SK-N-SH (cell line): Measurements from ENCODE around the gene PCED1B. TPM values are rescaled to one million over a fixed set of nuclear protein-coding genes. Genes with fewer than 3 reads are reported as not detected.

Source experiments
- CTCF ChIA-PET: fragments of 300-600, 350-600 bp; formaldehyde crosslinking; extraction: SDS; loops from one replicate; lab custom pipeline; 2021; lab: Yijun Ruan, JAX
- POLR2A ChIA-PET: fragments of 350-600 bp; sonication (Branson Sonifier 250); formaldehyde crosslinking; extraction: SDS; loops from one replicate; lab custom pipeline; 2020; ENCODE audit warnings: antibody characterized with exemption, inconsistent platforms; lab: Yijun Ruan, JAX
- DNase-seq: peaks from one replicate; pipeline ENCODE4 v3.0.0; 2012
- H2AFZ ChIP-seq: fragments of 200-600 bp; sonication (generic); 2 replicates; pipeline ENCODE4 v1.8.1; 2016; ENCODE audit warnings: antibody characterized with exemption, mild to moderate bottlenecking, low read depth
- H3F3A ChIP-seq: fragments of 200-600 bp; sonication (generic); replicated peaks from 2 replicates; pipeline ENCODE3; 2016; ENCODE audit warnings: antibody characterized with exemption, mild to moderate bottlenecking; ENCODE audit not compliant: insufficient read depth
- H3K27ac ChIP-seq, 2 experiments: fragments of 200-500 bp in 1 of 2; fragments of 200-600 bp in 1 of 2; sonication (Bioruptor generic) in 1 of 2; sonication (generic), shearing (Covaris generic) in 1 of 2; 2 replicates each; pipeline versions ENCODE4 v1.5.1 to v1.6.1; 2014 to 2016; ENCODE audit warnings: low read depth in 2 of 2, inconsistent platforms in 1 of 2, low read length in 1 of 2, mild to moderate bottlenecking in 1 of 2, mixed read lengths in 1 of 2
- H3K27me3 ChIP-seq: fragments of 200-600 bp; sonication (generic), shearing (Covaris generic); 2 replicates; pipeline ENCODE4 v1.6.1; 2016; ENCODE audit warnings: mixed run types; ENCODE audit not compliant: insufficient read depth
- H3K36me3 ChIP-seq, 2 experiments: fragments of 200-500 bp in 1 of 2; fragments of 200-600 bp in 1 of 2; sonication (Bioruptor generic) in 1 of 2; sonication (generic) in 1 of 2; replicated peaks in 1 of 2; 2 replicates each; pipeline versions ENCODE3 to v1.5.1; 2014 to 2016; ENCODE audit warnings: low read length in 1 of 2, mild to moderate bottlenecking in 1 of 2; ENCODE audit not compliant: insufficient read depth in 2 of 2, control insufficient read depth in 1 of 2
- H3K4me1 ChIP-seq, 2 experiments: fragments of 200-500 bp in 1 of 2; fragments of 200-600 bp in 1 of 2; sonication (Bioruptor generic) in 1 of 2; sonication (generic), shearing (Covaris generic) in 1 of 2; 2 replicates each; pipeline versions ENCODE4 v1.5.1 to v1.6.1; 2014 to 2016; ENCODE audit warnings: low read depth in 1 of 2, low read length in 1 of 2, mixed run types in 1 of 2; ENCODE audit not compliant: insufficient read depth in 2 of 2, control insufficient read depth in 1 of 2
- H3K4me2 ChIP-seq: fragments of 200-600 bp; sonication (generic), shearing (Covaris generic); 2 replicates; pipeline ENCODE4 v1.6.1; 2017; ENCODE audit warnings: mixed run types
- H3K4me3 ChIP-seq, 2 experiments: fragments of 200-500 bp in 1 of 2; fragments of 200-600 bp in 1 of 2; sonication (Bioruptor generic) in 1 of 2; sonication (generic), shearing (Covaris generic) in 1 of 2; 2 replicates each; pipeline versions ENCODE4 v1.5.1 to v1.8.1; 2014 to 2016; ENCODE audit warnings: low read depth in 2 of 2, inconsistent platforms in 1 of 2, low read length in 1 of 2, mild to moderate bottlenecking in 1 of 2, mixed read lengths in 1 of 2, moderate library complexity in 1 of 2
- H3K79me2 ChIP-seq: fragments of 200-600 bp; sonication (generic); 2 replicates; pipeline ENCODE4 v1.8.1; 2017; ENCODE audit warnings: mild to moderate bottlenecking; ENCODE audit not compliant: insufficient read depth
- H3K9ac ChIP-seq: fragments of 200-600 bp; sonication (generic); 2 replicates; pipeline ENCODE4 v1.6.1; 2017; ENCODE audit warnings: mixed run types
- H3K9me2 ChIP-seq: fragments of 200-600 bp; sonication (generic); 2 replicates; pipeline ENCODE4 v1.6.1; 2017; ENCODE audit warnings: mixed run types
- H3K9me3 ChIP-seq: fragments of 200-600 bp; sonication (generic); 2 replicates; pipeline ENCODE4 v1.6.1; 2017; ENCODE audit warnings: mixed run types, mild to moderate bottlenecking, moderate library complexity
- H4K20me1 ChIP-seq: fragments of 200-600 bp; sonication (generic); 2 replicates; pipeline ENCODE4 v1.6.1; 2017; ENCODE audit warnings: mild to moderate bottlenecking, mixed run types; ENCODE audit not compliant: insufficient read depth
- CTCF ChIP-seq: fragments of 200-600 bp; sonication (generic); IDR thresholded peaks from 2 replicates; pipeline ENCODE4 v1.6.1; 2017; ENCODE audit warnings: antibody characterized with exemption, mild to moderate bottlenecking, moderate library complexity
- EP300 ChIP-seq, 2 experiments: IDR thresholded peaks; 2 replicates each; pipeline versions ENCODE4 v1.4.0 to v1.6.1; 2012; ENCODE audit warnings: borderline replicate concordance in 1 of 2, low read depth in 1 of 2, low read length in 1 of 2
- EZH2phosphoT487 ChIP-seq: fragments of 200-600 bp; sonication (generic); IDR thresholded peaks from 2 replicates; pipeline ENCODE4 v1.6.1; 2017; ENCODE audit warnings: low read depth, mixed run types, mild to moderate bottlenecking, antibody characterized with exemption, moderate library complexity, borderline replicate concordance
- FOSL2 ChIP-seq: IDR thresholded peaks from 2 replicates; pipeline ENCODE4 v1.4.0; 2012; ENCODE audit warnings: low read depth, mild to moderate bottlenecking, moderate library complexity, borderline replicate concordance
- FOXJ3 ChIP-seq: sonication (generic); formaldehyde crosslinking; IDR thresholded peaks from 2 replicates; pipeline ENCODE4 v1.5.1; 2020; ENCODE audit warnings: mild to moderate bottlenecking, missing genetic modification reagents
- FOXM1 ChIP-seq: IDR thresholded peaks from 2 replicates; pipeline ENCODE4 v1.4.0; 2012; ENCODE audit warnings: low read depth, mild to moderate bottlenecking
- GATA2 ChIP-seq: sonication (generic); formaldehyde crosslinking; IDR thresholded peaks from 2 replicates; pipeline ENCODE4 v1.5.0; 2020; ENCODE audit warnings: mild to moderate bottlenecking, missing genetic modification reagents
- MXI1 ChIP-seq: IDR thresholded peaks from 2 replicates; pipeline ENCODE4 v1.6.1; 2012; ENCODE audit warnings: mild to moderate bottlenecking, low read depth, low read length, improper control_type of control experiment
- PBX3 ChIP-seq: IDR thresholded peaks from 2 replicates; pipeline ENCODE4; 2012
- POLR2AphosphoS5 ChIP-seq: IDR thresholded peaks from 2 replicates; pipeline ENCODE4 v1.6.1; 2012; ENCODE audit warnings: low read depth, low read length
- REST ChIP-seq: IDR thresholded peaks from 2 replicates; pipeline ENCODE4 v1.6.1; 2012; ENCODE audit warnings: mild to moderate bottlenecking, low read depth, low read length, moderate library complexity
- RFX5 ChIP-seq: IDR thresholded peaks from 2 replicates; pipeline ENCODE4 v1.6.1; 2012; ENCODE audit warnings: mild to moderate bottlenecking, improper control_type of control experiment, low read length
- RXRA ChIP-seq: IDR thresholded peaks from 2 replicates; pipeline ENCODE4 v1.4.0; 2012; ENCODE audit warnings: low read depth, mild to moderate bottlenecking, borderline replicate concordance
- TAF1 ChIP-seq: IDR thresholded peaks from 2 replicates; pipeline ENCODE4 v1.6.1; 2012; ENCODE audit warnings: low read depth, mild to moderate bottlenecking, low read length, moderate library complexity, borderline replicate concordance
- TCF12 ChIP-seq: IDR thresholded peaks from 2 replicates; pipeline ENCODE4 v1.4.0; 2012
- TEAD4 ChIP-seq: IDR thresholded peaks from 2 replicates; pipeline ENCODE4 v1.4.0; 2012; ENCODE audit warnings: mild to moderate bottlenecking, borderline replicate concordance; ENCODE audit not compliant: insufficient read depth
- YY1 ChIP-seq: IDR thresholded peaks from 2 replicates; pipeline ENCODE4 v1.4.0; 2012; ENCODE audit warnings: low read depth, mild to moderate bottlenecking
- WGBS: methylation state at CpG from one replicate; pipeline ENCODE4 v1.1.6; 2017; ENCODE audit warnings: low lambda C conversion rate; 5-methylcytosine and 5-hydroxymethylcytosine counted together
- polyA plus RNA-seq, 3 experiments: library from polyadenylated mRNA; depleted of rRNA; stranded (reverse); fragments of >200 nt; gene quantifications; 2 replicates each; pipeline ENCODE4 v1.2.3, GENCODE V29; 2012

The PCED1B gene
- polyA plus RNA-seq, 1 of the 3 experiments (the other 2 are of a cell fraction), result 0.21 TPM

GRCh38 chr12:47184229-47184628 lies 104.8 kb downstream of the PCED1B start:
- Histone ChIP-seq H3K4me1 (0 out of 4 replicates have a peak, but pooled peaks cover 0 to 4% of the 10 kb centered on the region in 2 experiments), H3K9me3 (no peaks in the 10 kb centered on the region), H3K27me3 (peaks cover 10% of the 10 kb centered on the region), H3K9me2 (no peaks in the 10 kb centered on the region), H3K79me2 (no peaks in the 10 kb centered on the region), H3K4me3 (no peak overlapping the region), H3K27ac (no peak overlapping the region), H2AFZ (no peak overlapping the region), H3K4me2 (no peak overlapping the region), H3F3A (no peaks in the 10 kb centered on the region), H3K9ac (no peak overlapping the region)
- CTCF ChIA-PET, result no interaction called here
- DNase-seq, result no peak
- TF ChIP-seq POLR2AphosphoS5, result no peak
- no peak for TF ChIP-seq TCF12
- no peak for TF ChIP-seq GATA2 (CRISPR knock-in tag)
- TF ChIP-seq MXI1, result no peak
- TF ChIP-seq RXRA, result no peak
- TF ChIP-seq, all 33 proteins: peak for 0
- H4K20me1 ChIP-seq, result no peaks in the 10 kb centered on the region
- WGBS, result 20% methylated on average over 3 of the region's 3 CpGs
- H3K36me3 ChIP-seq, result no peaks in the 10 kb centered on the region
- POLR2A ChIA-PET, result no interaction called here

GRCh38 chr12:47184813-47185212 lies 105.4 kb downstream of the PCED1B start:
- POLR2A ChIA-PET, result no interaction called here
- TF ChIP-seq FOSL2 (no peak), TEAD4 (no peak), EP300 (IDR thresholded peaks at IDR 0.05; ENCODE audit: borderline replicate concordance in 1 of 2, low read depth in 1 of 2, low read length in 1 of 2) (no peak), YY1 (no peak), CTCF (no peak), REST (no peak), POLR2AphosphoS5 (no peak), FOXM1 (no peak), TAF1 (no peak), MXI1 (no peak), RXRA (no peak), GATA2 (CRISPR knock-in tag) (no peak), PBX3 (no peak), RFX5 (no peak), EZH2phosphoT487 (no peak), FOXJ3 (CRISPR knock-in tag) (no peak)
- TF ChIP-seq, all 33 proteins: peak for 0
- CTCF ChIA-PET, result interaction anchor here (0.8 kb wide), 1 partner anchor 41 kb away, joined by 3 read pairs; no protein-coding TSS in a partner anchor

More at GRCh38 chr12:47184813-47185212, 105.4 kb downstream of the PCED1B start:
- no peaks in the 10 kb centered on the region for H3K9me2 ChIP-seq
- H2AFZ ChIP-seq, result no peak overlapping the region
- H3K27ac ChIP-seq, result no peak overlapping the region
- peaks cover 10% of the 10 kb centered on the region for H3K27me3 ChIP-seq
- H4K20me1 ChIP-seq, result no peaks in the 10 kb centered on the region
- H3F3A ChIP-seq, result no peaks in the 10 kb centered on the region
- DNase-seq, result no peak
- no peaks in the 10 kb centered on the region for H3K9me3 ChIP-seq
- H3K4me2 ChIP-seq, result no peak overlapping the region
- H3K79me2 ChIP-seq, result no peaks in the 10 kb centered on the region
- H3K36me3 ChIP-seq, result no peaks in the 10 kb centered on the region
- H3K4me1 ChIP-seq, result 0 out of 4 replicates have a peak, but pooled peaks cover 0 to 7% of the 10 kb centered on the region in 2 experiments
- H3K9ac ChIP-seq, result no peak overlapping the region
- H3K4me3 ChIP-seq, result no peak overlapping the region
